SJCRH30 (cell line): ENCODE data around the gene C14orf93. TPM values are rescaled to one million over a fixed set of nuclear protein-coding genes. Genes with fewer than 3 reads are reported as not detected.
A peak's percentile ranks its signal among the peaks of the same experiment; 100 is the strongest.
"Not testable (repeated sequence)": the region's sequence is repeated elsewhere in the genome, so short reads cannot be mapped to it uniquely, and the experiment has no call there.

ENCODE experiments used
- DNase-seq, 2 experiments: peaks; one replicate each; pipeline ENCODE4 v3.0.0-alpha.2; 2015 to 2020
- H3K27ac ChIP-seq: fragments of 250-450 bp; sonication (Bioruptor Pico); 2 replicates; pipeline ENCODE4 v1.5.1; 2020; ENCODE audit warnings: mild to moderate bottlenecking, moderate library complexity
- H3K27me3 ChIP-seq: fragments of 250-450 bp; sonication (Bioruptor Pico); 2 replicates; pipeline ENCODE4 v1.5.1; 2020; ENCODE audit warnings: mild to moderate bottlenecking, moderate library complexity
- H3K36me3 ChIP-seq: fragments of 250-450 bp; sonication (Bioruptor Pico); 2 replicates; pipeline ENCODE4 v1.5.1; 2020; ENCODE audit warnings: mild to moderate bottlenecking, moderate library complexity
- H3K4me1 ChIP-seq: fragments of 250-450 bp; sonication (Bioruptor Pico); 2 replicates; pipeline ENCODE4 v1.5.1; 2020; ENCODE audit warnings: mild to moderate bottlenecking, moderate library complexity
- H3K4me3 ChIP-seq: fragments of 250-450 bp; sonication (Bioruptor Pico); 2 replicates; pipeline ENCODE4 v1.5.1; 2020; ENCODE audit warnings: mild to moderate bottlenecking, moderate library complexity
- H3K9me3 ChIP-seq: fragments of 250-450 bp; sonication (Bioruptor Pico); replicated peaks from 2 replicates; pipeline ENCODE4 v1.5.1; 2020; ENCODE audit warnings: mild to moderate bottlenecking, moderate library complexity
- total RNA-seq: library from RNA; depleted of rRNA; stranded (reverse); fragments of >200 nt; shearing (Covaris generic); gene quantifications from 2 replicates; pipeline ENCODE4 v1.2.3, GENCODE V29; 2014

The C14orf93 gene
- total RNA-seq, 1 experiment from 2014 or later: 13.5 TPM

DNA sequence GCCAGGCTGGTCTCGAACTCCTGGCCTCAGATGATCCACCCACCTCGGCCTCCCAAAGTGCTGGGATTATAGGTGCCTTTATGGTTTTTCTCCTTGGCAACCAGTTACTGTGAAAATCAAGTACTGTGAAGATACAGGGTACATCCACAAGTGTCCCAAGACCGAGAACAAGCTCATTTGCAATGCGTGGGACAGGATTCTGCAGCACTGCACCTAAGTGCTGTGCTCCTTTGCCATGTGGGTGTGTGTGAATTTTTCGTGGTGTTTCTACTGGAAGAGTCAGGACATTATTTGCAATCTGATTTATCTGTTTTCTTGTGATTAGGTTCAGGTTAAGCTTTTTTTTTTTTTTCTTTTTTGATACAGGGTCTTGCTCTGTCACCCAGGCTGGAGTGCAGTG, 7.1 kb upstream of the C14orf93 start:
- no peaks in the 10 kb centered on the region; the same call in 1 of the 2 replicates for H3K36me3 ChIP-seq
- H3K9me3 ChIP-seq: no peaks in the 10 kb centered on the region
- no peak for DNase-seq
- no peak overlapping the region for H3K27ac ChIP-seq
- no peaks in the 10 kb centered on the region for H3K4me1 ChIP-seq
- H3K4me3 ChIP-seq: no peak overlapping the region
- H3K27me3 ChIP-seq: no peaks in the 10 kb centered on the region

DNA sequence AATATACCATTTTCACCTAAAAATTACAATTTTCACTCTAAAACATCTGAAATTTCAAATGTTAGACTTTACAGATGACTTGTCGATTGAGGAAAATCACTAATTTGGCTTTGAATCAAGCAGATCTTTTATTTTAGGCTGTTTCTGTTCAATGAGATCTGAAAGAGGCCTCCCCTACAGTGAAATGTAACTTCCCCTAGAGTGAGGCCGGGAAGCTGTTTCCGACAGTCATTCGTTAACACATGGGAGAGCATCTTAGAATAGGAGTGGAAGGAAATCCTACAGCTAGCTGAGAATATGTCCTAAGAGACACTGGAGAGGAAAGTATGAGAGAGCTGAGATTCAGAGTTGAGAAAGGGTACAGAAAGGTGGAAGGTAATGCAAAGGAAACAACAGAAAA, 5.7 kb upstream of the C14orf93 start:
- no peaks in the 10 kb centered on the region for H3K27me3 ChIP-seq
- DNase-seq: no peak
- H3K4me1 ChIP-seq: no peaks in the 10 kb centered on the region
- H3K4me3 ChIP-seq: no peak overlapping the region
- H3K9me3 ChIP-seq: no peaks in the 10 kb centered on the region
- no peaks in the 10 kb centered on the region for H3K36me3 ChIP-seq
- no peak overlapping the region for H3K27ac ChIP-seq

DNA sequence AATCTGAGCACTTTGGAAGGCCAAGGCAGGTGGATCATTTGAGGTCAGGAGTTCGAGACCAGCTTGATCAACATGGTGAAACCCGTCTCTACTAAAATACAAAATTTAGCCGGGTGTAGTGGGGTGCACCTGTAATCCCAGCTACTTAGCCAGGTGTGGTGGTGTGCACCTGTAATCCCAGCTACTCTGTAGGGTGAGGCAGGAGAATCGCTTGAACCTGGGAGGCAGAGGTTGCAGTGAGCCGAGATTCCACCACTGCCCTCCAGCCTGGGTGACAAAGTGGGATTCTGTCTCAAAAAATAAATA, 3.8 kb upstream of the C14orf93 start:
- not testable (repeated sequence) for H3K27me3 ChIP-seq, H3K36me3 ChIP-seq, H3K27ac ChIP-seq, DNase-seq, H3K4me3 ChIP-seq, H3K4me1 ChIP-seq, H3K9me3 ChIP-seq

DNA sequence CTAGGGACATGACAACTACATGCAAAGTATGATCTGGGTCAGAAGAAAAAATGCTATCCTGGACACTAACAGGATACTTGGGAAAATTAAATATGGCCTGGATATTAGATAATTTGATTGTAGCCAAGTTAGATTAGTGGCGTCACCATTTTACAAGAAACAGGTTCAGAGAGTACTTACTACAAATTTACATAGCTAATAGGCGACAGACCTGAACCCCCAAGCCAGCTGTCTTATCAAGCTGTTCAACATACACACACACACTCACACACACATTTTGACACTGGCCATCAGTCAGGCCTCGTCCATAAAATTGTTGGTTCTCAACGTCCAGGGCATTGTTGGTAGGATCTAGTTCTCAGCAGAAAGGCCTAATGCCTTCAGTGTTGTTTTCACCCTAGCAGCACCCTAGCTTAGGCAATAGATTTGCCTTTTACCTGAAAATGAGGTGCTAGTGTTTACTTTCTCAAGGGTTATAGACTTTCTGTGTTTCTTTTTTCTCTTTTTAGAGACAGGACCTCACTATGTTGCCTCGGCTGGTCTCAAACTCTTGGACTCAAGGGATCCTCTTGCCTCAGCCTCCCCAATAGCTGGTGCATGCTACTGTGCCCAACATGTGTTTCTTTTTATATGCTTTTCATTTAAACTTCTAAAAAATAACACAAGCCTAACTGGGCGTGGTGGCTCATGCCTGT, 3.3 kb upstream of the C14orf93 start:
- peaks cover 7% of the 10 kb centered on the region; the same call in 1 of the 2 replicates for H3K4me1 ChIP-seq
- no peaks in the 10 kb centered on the region for H3K9me3 ChIP-seq
- H3K27ac ChIP-seq: no peak overlapping the region
- no peaks in the 10 kb centered on the region for H3K36me3 ChIP-seq
- H3K4me3 ChIP-seq: no peak overlapping the region
- H3K27me3 ChIP-seq: no peaks in the 10 kb centered on the region
- DNase-seq: no peak

DNA sequence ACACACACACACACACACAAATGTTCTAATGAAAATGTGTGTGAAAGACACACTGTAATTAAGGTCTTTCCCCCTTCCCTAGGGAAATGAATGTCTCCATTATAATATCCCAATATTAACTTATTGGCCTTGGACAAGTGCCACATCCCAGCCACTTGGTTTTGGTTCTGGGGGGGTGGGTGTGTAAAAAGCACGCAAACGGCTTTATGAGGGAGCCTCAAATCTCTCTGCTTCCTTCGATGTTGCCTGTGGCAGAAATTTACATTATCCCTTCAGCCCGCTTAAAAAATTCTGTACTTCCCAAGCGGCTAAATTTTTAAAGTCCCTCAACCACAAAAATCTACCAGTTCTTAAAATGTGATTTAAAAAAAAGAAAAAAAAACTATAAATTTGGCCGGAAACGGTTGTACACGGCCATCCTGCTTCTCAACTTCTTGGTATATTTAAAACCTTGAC, 432 bp downstream of the C14orf93 start:
- no peaks in the 10 kb centered on the region for H3K36me3 ChIP-seq
- no peak for DNase-seq
- H3K4me3 ChIP-seq: peak overlapping the region; percentile 72
- no peaks in the 10 kb centered on the region for H3K9me3 ChIP-seq
- H3K4me1 ChIP-seq: peaks cover 12% of the 10 kb centered on the region; the same call in 1 of the 2 replicates
- no peaks in the 10 kb centered on the region for H3K27me3 ChIP-seq
- H3K27ac ChIP-seq: peak overlapping the region; percentile 57

DNA sequence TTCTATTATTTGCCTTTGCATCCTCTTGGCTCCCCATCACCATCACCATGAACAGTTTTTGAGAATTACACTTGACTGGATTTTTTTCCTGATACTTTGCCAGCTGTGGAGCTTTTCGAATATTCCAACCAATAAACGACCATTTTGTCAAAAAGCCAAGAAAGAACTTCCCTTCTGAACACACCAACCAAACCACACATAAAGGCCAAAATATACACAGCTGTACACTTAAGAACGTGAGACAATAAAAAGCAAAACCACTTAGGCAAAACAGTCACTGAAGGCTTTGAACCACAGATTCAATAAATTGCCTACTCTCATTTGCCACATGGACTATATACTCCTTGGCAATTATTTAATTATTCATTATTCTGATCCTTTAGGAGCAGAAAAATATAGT, 1.1 kb downstream of the C14orf93 start:
- DNase-seq: no peak
- H3K27ac ChIP-seq: no peak overlapping the region
- H3K4me3 ChIP-seq: peak overlapping the region; percentile 72; the same call in 1 of the 2 replicates
- no peaks in the 10 kb centered on the region for H3K27me3 ChIP-seq
- peaks cover 12% of the 10 kb centered on the region; the same call in 1 of the 2 replicates for H3K4me1 ChIP-seq
- H3K9me3 ChIP-seq: no peaks in the 10 kb centered on the region
- H3K36me3 ChIP-seq: no peaks in the 10 kb centered on the region

DNA sequence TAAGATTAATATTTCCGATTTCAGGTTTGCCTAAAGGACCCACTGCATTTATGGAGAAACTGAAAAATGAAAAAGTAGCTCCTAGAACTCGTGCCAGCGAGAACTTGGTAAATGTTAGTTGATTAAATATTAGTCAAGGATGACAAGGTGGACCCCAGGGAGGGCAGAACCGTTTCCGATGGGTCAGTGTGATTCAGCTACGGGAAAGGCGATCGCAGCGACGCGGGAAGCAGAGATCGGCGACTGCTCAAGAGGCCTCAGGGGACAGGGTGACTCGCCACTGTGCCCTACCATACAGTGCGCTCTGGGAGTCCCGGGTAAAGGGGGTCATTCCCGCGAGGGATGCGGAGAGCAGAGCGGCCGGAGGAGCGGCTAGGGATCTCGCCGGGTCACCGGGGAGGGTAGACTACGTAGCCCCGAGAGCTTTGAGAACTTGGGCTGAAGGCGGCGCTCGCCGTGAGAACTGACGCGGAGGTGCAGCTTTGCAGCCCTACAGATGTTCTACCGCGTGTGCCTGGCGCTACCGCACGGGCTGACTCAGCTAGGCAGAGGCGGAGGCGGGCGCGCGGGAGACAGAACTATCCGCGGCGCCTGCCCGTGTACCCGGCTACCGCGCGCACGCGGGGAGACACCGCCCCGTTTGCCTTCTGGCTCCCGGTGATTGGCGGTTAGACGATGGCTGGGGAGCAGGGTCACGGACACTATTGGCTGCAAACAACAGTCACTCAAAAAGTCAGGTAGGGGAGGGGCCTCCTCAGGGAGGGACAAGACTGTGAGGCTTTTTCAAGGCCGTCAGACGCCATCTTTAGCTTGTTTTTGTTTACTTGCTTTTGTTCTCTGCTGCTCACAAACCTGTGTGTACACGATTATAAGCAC, 3.2 kb downstream of the C14orf93 start:
- H3K9me3 ChIP-seq: no peaks in the 10 kb centered on the region
- DNase-seq: peak; percentile 97 to 99
- peaks cover 12% of the 10 kb centered on the region; the same call in 1 of the 2 replicates for H3K4me1 ChIP-seq

DNA sequence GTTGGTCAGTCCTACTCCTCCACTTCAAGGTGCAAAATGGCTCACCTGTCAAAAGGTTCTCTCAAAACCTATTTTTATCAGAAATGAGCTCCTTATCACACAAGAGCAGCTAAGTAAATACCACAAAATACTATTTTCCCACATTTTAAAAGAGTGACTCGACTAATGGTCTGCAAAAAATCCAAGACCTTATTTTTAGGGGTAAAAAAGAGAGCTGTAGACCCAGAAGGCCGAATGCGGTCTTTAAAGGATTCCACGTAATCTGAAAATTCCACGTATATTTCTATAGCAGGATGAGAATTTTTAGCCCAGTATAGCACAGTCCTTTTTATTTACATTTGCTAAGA, 3.8 kb downstream of the C14orf93 start:
- Histone ChIP-seq H3K4me3 (peak overlapping the region; percentile 65), H3K36me3 (no peaks in the 10 kb centered on the region), H3K27me3 (no peaks in the 10 kb centered on the region), H3K9me3 (no peaks in the 10 kb centered on the region), H3K4me1 (peaks cover 12% of the 10 kb centered on the region; the same call in 1 of the 2 replicates), H3K27ac (peak overlapping the region; percentile 75)
- DNase-seq: no peak

More for the DNA sequence above, 3.2 kb downstream of the C14orf93 start:
- H3K27me3 ChIP-seq: no peaks in the 10 kb centered on the region
- peak overlapping the region; percentile 75 for H3K27ac ChIP-seq
- H3K36me3 ChIP-seq: no peaks in the 10 kb centered on the region
- peak overlapping the region; percentile 65 for H3K4me3 ChIP-seq

DNA sequence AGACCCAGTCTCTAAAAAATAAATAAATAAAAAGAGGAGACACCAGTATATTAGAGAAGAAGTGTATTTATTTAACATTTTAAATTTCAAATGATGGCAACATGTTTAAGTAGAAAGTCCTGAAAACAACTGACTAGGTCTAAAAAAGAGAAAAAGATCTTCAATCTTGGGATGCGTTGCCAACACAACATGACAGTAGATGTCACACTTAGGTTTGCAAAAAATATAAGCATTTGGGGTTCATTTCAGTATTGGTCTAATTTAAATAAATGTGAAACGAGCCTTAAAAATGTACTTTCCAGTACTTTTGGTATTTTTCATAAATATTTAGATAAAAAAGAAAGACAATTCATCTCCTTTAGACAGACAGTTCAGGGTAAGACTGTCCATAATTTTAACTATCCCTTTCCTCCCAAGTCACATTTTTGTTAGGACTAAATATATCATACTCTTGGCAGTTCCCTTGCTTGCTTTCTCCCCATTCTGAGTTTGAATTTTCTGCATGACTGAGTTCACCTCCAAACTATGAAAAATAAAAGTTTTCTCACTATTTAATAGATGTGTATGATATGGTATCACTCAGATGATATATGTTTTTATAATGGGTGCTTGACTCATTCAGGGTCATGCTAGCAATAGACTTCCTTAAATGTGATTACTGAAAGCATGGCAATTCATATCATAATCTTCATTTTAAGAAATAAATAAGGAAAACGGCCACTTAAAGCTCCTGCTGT, 4.3 kb downstream of the C14orf93 start:
- peaks cover 12% of the 10 kb centered on the region; the same call in 1 of the 2 replicates for H3K4me1 ChIP-seq
- no peaks in the 10 kb centered on the region for H3K27me3 ChIP-seq
- no peaks in the 10 kb centered on the region for H3K9me3 ChIP-seq
- no peak for DNase-seq
- peak overlapping the region; percentile 65; the same call in 1 of the 2 replicates for H3K4me3 ChIP-seq
- H3K27ac ChIP-seq: no peak overlapping the region; the same call in 1 of the 2 replicates
- no peaks in the 10 kb centered on the region for H3K36me3 ChIP-seq

DNA sequence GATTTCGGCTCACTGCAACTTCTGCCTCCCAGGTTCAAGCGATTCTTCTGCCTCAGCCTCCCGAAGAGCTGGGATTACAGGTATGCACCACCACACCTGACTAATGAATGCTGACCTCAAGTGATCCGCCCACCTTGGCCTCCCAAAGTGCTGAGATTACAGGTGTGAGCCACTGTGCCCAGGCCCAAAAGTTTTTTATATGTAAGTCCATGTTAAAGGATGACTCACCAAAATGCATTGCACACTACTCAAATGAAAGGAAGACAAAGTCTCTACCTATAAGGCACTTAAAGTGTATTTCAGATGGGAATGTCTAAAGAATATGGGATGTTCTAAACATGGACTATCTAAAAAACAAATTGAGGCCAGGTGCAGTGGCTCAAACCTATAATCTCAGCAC, 5.7 kb downstream of the C14orf93 start:
- H3K36me3 ChIP-seq, H3K27ac ChIP-seq, H3K4me3 ChIP-seq, H3K27me3 ChIP-seq, H3K9me3 ChIP-seq, DNase-seq: not testable (repeated sequence)
- H3K4me1 ChIP-seq: peaks cover 12% of the 10 kb centered on the region; the same call in 1 of the 2 replicates

DNA sequence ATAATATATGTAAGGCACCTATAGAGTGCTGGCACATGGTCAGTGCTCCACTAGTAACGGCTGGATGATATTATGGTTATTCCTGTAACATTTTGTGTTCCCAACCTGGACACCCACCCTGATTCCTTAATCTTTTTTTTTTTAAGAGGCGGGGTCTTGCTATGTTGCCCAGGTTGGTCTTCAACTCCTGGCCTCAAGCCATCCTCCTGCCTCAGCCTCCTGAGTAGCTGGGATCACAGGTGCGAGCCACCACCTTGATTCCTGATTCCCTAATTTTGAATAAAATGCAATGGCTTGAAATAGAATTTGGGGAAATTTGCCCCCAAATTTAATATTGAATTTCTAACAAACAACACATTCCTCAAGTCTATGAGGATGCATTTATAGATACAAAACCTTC, 7.4 kb downstream of the C14orf93 start:
- H3K27me3 ChIP-seq: no peaks in the 10 kb centered on the region
- peaks cover 18% of the 10 kb centered on the region for H3K4me1 ChIP-seq
- DNase-seq: no peak
- H3K36me3 ChIP-seq: no peaks in the 10 kb centered on the region
- no peak overlapping the region for H3K4me3 ChIP-seq
- H3K27ac ChIP-seq: no peak overlapping the region
- no peaks in the 10 kb centered on the region for H3K9me3 ChIP-seq

DNA sequence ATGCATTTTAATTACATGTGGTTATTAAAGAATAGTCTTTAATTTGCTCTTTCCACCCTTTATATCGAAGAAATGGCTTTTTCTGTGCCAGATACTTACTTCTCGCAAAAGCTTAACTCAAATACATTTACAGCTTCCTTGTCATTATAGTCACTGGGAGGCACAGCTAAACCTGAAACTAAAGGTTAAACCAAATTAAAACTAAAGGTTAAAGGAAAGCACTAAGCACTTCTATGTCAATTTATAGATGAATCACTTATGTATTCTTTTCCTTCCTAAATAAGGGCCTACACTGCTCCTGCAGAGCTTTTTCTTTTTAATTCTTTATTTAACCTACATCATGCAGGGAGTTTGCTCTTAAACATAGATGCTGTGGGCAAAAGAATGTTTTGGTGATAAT, 9.1 kb downstream of the C14orf93 start:
- H3K36me3 ChIP-seq: no peaks in the 10 kb centered on the region
- no peaks in the 10 kb centered on the region for H3K27me3 ChIP-seq
- H3K9me3 ChIP-seq: no peaks in the 10 kb centered on the region
- no peak for DNase-seq
- no peak overlapping the region for H3K4me3 ChIP-seq
- H3K4me1 ChIP-seq: peaks cover 25% of the 10 kb centered on the region
- no peak overlapping the region for H3K27ac ChIP-seq

DNA sequence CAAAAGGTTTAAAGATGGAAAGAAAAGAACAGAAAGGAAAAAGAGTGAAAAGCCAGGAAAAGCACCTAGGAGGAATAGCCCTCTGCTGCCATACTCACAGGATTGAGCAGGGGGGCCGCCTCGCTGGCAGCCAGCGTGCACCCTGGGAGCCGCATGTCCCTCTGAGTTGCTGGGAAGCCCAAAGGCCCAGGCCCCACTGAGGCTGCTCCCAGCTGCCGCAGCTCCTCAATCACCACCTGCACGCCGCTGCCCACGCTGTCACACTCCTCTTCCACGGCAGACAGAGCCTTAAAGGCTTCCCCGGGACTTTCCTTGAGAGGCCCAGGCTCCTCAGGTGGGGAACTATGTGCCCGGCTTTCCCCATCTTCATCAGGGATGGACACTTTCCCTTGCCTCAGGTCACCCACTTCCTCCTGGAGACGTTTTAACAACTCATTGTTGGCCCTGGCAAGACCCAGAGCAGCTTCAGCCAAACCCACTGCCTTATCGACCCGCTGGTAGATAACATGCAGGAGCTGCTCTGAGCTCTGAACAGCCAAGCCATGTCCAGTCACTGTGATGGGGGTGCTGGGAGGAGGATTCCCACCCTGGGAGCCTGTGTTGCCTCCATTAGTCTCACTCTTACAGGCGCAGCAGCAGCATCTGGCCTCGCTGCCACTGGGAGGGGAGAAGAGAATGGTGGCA, 11.5 kb downstream of the C14orf93 start:
- DNase-seq: peak; percentile 74 to 79
- H3K27ac ChIP-seq: peak overlapping the region; percentile 49
- H3K4me1 ChIP-seq: peaks cover 31% of the 10 kb centered on the region
- peak overlapping the region; percentile 39 for H3K4me3 ChIP-seq
- no peaks in the 10 kb centered on the region for H3K36me3 ChIP-seq
- H3K27me3 ChIP-seq: no peaks in the 10 kb centered on the region
- H3K9me3 ChIP-seq: no peaks in the 10 kb centered on the region

DNA sequence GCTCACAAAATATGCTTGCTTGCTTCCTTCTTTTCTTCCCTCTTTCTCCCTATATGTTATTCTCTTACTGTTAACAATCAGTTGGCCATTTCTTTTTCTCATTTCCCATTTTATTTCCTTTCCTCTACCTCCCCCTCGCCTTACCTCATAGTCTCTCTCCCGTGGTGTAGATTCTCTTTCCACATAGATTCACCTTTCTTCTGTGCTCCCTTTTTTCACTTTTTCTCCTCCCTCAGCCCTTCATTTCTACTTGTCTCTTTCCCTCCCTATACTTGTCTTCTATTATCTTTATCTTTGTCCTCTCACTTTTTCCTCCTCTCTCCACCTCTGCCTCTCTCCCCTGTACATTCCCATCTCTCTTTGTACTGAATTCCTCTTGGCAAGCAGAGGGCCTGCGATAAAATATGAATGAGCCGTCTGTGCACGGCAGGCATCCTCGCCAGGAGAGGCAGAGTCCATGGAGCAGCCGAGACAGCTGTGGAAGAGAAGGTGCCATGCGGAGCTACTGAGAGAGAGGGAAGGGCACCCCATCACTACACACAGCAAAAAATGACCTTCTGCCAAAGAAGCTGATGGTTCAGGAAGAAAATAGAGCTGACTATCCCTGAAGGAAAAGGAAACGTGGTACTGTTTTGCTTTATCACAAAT, 12.1 kb downstream of the C14orf93 start:
- DNase-seq: peak; percentile 46 to 61
- Histone ChIP-seq H3K4me3 (peak overlapping the region; percentile 39), H3K4me1 (peaks cover 31% of the 10 kb centered on the region), H3K9me3 (no peaks in the 10 kb centered on the region), H3K27ac (peak overlapping the region; percentile 49), H3K36me3 (no peaks in the 10 kb centered on the region), H3K27me3 (no peaks in the 10 kb centered on the region)
